ENCODE measurements around the gene ENGASE. TPM values are rescaled to one million over a fixed set of nuclear protein-coding genes. Genes with fewer than 3 reads are reported as not detected.

ENGASE gene
- total and polyA plus RNA-seq, 9 of the 15 experiments (the other 6 are each of a cell fraction or from before 2014, with no cell fraction given), result 0.06 to 45.5 (median 13.9) TPM

DNA sequence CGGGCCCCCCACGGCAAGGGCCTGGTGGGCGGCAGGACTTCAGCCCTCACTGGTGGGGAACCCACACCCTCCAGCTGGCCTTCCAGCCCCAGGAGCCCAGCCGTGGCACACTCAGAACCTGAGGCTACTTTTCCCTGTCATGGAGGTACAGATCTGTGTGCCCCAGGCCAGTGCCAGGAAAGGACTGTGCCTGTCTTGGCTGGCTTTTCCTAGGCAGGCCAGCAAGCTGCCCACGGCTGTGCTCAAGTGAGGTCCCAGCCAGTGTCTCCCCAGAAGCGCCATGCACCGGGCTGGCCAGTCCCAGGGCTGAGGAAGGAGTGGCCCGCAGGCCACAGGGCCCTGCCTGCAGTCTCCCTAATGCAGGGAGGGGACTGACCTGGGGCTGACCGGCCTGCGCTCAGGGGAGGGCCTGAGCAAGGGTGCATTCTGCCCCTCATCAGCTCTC is 16.6 kb downstream of the ENGASE start:
- H3K27ac ChIP-seq (ENCODE audit: extremely low read depth, low read depth, low read length), result no peak overlapping the region
- peaks cover 9% of the 10 kb centered on the region; the same call in 1 of the 3 replicates for H3K36me3 ChIP-seq (ENCODE audit: control insufficient read depth, insufficient read depth, low read length)
- no peaks in the 10 kb centered on the region for H3K9me3 ChIP-seq (replicated peaks; ENCODE audit: control insufficient read depth, insufficient read depth, low read depth, low read length)
- no peak overlapping the region; a peak in 1 of 4 replicates for H3K9ac ChIP-seq (ENCODE audit: insufficient read depth in 1 of 2, low read depth in 2 of 2, low read length in 2 of 2)
- H4K20me1 ChIP-seq (replicated peaks; ENCODE audit: control insufficient read depth, insufficient read depth, low read length), result peaks cover 20% of the 10 kb centered on the region
- POLR2A ChIA-PET, result interaction anchor here (0.7 kb wide), 1 partner anchor 177 kb away, joined by 3 read pairs; no protein-coding TSS in a partner anchor
- no TSS peak for BruUV-seq (replicated peaks)
- intact Hi-C loops (cut with micrococcal nuclease), result no loop called here
- 5% methylated on average over 9 of the region's 10 CpGs for WGBS (ENCODE audit: insufficient coverage, low coverage, missing lambda C conversion rate)
- H3K79me2 ChIP-seq (ENCODE audit: control insufficient read depth, insufficient read depth, low read length), result no peaks in the 10 kb centered on the region
- H3K9me1 ChIP-seq (ENCODE audit: control insufficient read depth, insufficient read depth, low read length), result peaks cover 5% of the 10 kb centered on the region
- no peak overlapping the region for H3K4me2 ChIP-seq (ENCODE audit: insufficient read depth, low read length)
- DNase-seq (ENCODE audit: extremely low read depth in 1 of 4, low spot score in 3 of 4) (no peak), FAIRE-seq (no peak), ATAC-seq (no peak)
- in situ Hi-C loops (cut with MboI), result no loop called here
- peaks cover 0 to 35% of the 10 kb centered on the region in 2 experiments; a peak in 2 of 5 replicates for H3K4me1 ChIP-seq (replicated peaks in 1 of 2; ENCODE audit: control insufficient read depth in 2 of 2, insufficient read depth in 2 of 2, low read length in 2 of 2)
- no peak overlapping the region for H2AFZ ChIP-seq (ENCODE audit: low read depth, low read length)
- peaks cover 11 to 39% of the 10 kb centered on the region in 2 experiments; a peak in 4 of 5 replicates for H3K27me3 ChIP-seq (ENCODE audit: control insufficient read depth in 2 of 2, insufficient read depth in 2 of 2, low read length in 2 of 2)
- H3K4me3 ChIP-seq, result no peak overlapping the region
- CTCF ChIA-PET (ENCODE audit: low intra/inter-chr PET ratio), result no interaction called here
- TF ChIP-seq PML (IDR thresholded peaks at IDR 0.05; ENCODE audit: low read length) (no peak), ZNF644 (tag; IDR thresholded peaks at IDR 0.05; ENCODE audit: low read depth) (no peak), LEF1 (IDR thresholded peaks at IDR 0.05) (no peak)
- TF ChIP-seq, protein P1, sequence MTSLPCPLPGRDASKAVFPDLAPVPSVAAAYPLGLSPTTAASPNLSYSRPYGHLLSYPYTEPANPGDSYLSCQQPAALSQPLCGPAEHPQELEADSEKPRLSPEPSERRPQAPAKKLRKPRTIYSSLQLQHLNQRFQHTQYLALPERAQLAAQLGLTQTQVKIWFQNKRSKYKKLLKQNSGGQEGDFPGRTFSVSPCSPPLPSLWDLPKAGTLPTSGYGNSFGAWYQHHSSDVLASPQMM (CRISPR knock-in tag; IDR thresholded peaks at IDR 0.05), result no peak
- TF ChIP-seq, protein P2, sequence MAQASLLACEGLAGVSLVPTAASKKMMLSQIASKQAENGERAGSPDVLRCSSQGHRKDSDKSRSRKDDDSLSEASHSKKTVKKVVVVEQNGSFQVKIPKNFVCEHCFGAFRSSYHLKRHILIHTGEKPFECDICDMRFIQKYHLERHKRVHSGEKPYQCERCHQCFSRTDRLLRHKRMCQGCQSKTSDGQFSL (CRISPR knock-in tag; IDR thresholded peaks at IDR 0.05), result no peak
- TF ChIP-seq, protein P2 (tag; IDR thresholded peaks at IDR 0.05), result no peak
